ENCODE data around the gene SCTR.

GRCh38 chr2:119423108-119423444 lies 101.2 kb downstream of the SCTR start:
- TF ChIP-seq, protein P1, sequence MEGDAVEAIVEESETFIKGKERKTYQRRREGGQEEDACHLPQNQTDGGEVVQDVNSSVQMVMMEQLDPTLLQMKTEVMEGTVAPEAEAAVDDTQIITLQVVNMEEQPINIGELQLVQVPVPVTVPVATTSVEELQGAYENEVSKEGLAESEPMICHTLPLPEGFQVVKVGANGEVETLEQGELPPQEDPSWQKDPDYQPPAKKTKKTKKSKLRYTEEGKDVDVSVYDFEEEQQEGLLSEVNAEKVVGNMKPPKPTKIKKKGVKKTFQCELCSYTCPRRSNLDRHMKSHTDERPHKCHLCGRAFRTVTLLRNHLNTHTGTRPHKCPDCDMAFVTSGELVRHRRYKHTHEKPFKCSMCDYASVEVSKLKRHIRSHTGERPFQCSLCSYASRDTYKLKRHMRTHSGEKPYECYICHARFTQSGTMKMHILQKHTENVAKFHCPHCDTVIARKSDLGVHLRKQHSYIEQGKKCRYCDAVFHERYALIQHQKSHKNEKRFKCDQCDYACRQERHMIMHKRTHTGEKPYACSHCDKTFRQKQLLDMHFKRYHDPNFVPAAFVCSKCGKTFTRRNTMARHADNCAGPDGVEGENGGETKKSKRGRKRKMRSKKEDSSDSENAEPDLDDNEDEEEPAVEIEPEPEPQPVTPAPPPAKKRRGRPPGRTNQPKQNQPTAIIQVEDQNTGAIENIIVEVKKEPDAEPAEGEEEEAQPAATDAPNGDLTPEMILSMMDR (IDR thresholded peaks at IDR 0.05 in 8 of 11, conservative IDR thresholded peaks at IDR 0.05 in 3 of 11) = no peak
- TF ChIP-seq POLR2AphosphoS5 (IDR thresholded peaks at IDR 0.05) = no peak
